MM.1S (cell line): ENCODE measurements around the gene FARS2.
A peak's percentile ranks its signal among the peaks of the same experiment; 100 is the strongest.

ENCODE experiments used
- DNase-seq: peaks from one replicate; pipeline ENCODE4 v3.0.0-alpha.2; 2015
- H2AFZ ChIP-seq: fragments of 300-600 bp; sonication (generic); 2 replicates; pipeline ENCODE4 v1.6.0; 2016; ENCODE audit warnings: antibody characterized with exemption, low read length
- H3F3A ChIP-seq: fragments of 300-600 bp; sonication (generic); 2 replicates; pipeline ENCODE4 v1.6.1; 2016; ENCODE audit warnings: mild to moderate bottlenecking, antibody characterized with exemption, low read length, moderate library complexity, mixed read lengths; ENCODE audit not compliant: insufficient read depth
- H3K27ac ChIP-seq: fragments of 300-600 bp; sonication (generic); 2 replicates; pipeline ENCODE4 v1.5.1; 2016; ENCODE audit warnings: mild to moderate bottlenecking, low read length
- H3K27me3 ChIP-seq: fragments of 300-600 bp; sonication (generic); replicated peaks from 2 replicates; pipeline ENCODE4 v1.6.0; 2016; ENCODE audit warnings: low read length; ENCODE audit not compliant: insufficient read depth
- H3K36me3 ChIP-seq: fragments of 300-600 bp; sonication (generic); replicated peaks from 2 replicates; pipeline ENCODE4 v1.6.1; 2016; ENCODE audit warnings: mild to moderate bottlenecking, low read length, mixed read lengths; ENCODE audit not compliant: insufficient read depth
- H3K4me1 ChIP-seq: fragments of 300-600 bp; sonication (generic); 2 replicates; pipeline ENCODE4 v1.6.1; 2016; ENCODE audit warnings: low read length, mixed read lengths
- H3K4me2 ChIP-seq: fragments of 300-600 bp; sonication (generic); 2 replicates; pipeline ENCODE4 v1.6.0; 2016; ENCODE audit warnings: low read depth, low read length
- H3K4me3 ChIP-seq: fragments of 300-600 bp; sonication (generic); 2 replicates; pipeline ENCODE4 v1.5.1; 2016; ENCODE audit warnings: low read length, mixed read lengths
- H3K79me2 ChIP-seq: fragments of 300-600 bp; sonication (generic); 2 replicates; pipeline ENCODE4 v1.6.1; 2016; ENCODE audit warnings: mixed run types, low read length, mixed read lengths
- H3K9ac ChIP-seq: fragments of 300-600 bp; sonication (generic); 2 replicates; pipeline ENCODE4 v1.6.1; 2016; ENCODE audit warnings: low read length, mixed read lengths
- H3K9me2 ChIP-seq: fragments of 300-600 bp; sonication (generic); replicated peaks from 2 replicates; pipeline ENCODE4 v1.6.1; 2016; ENCODE audit warnings: mild to moderate bottlenecking, low read length, mixed read lengths; ENCODE audit not compliant: insufficient read depth
- H3K9me3 ChIP-seq: fragments of 300-600 bp; sonication (generic); replicated peaks from 2 replicates; pipeline ENCODE4 v1.6.1; 2016; ENCODE audit warnings: mild to moderate bottlenecking, low read length, mixed read lengths; ENCODE audit not compliant: insufficient read depth
- H4K20me1 ChIP-seq: fragments of 300-600 bp; sonication (generic); 2 replicates; pipeline ENCODE4 v1.6.1; 2016; ENCODE audit warnings: mild to moderate bottlenecking, low read length, moderate library complexity, mixed read lengths; ENCODE audit not compliant: insufficient read depth
- CTCF ChIP-seq: fragments of 300-600 bp; sonication (generic); IDR thresholded peaks from 2 replicates; pipeline ENCODE4 v1.5.1; 2016; ENCODE audit warnings: antibody characterized with exemption, low read length, mixed read lengths
- EZH2 ChIP-seq: fragments of 300-600 bp; sonication (generic); optimal IDR thresholded peaks from 2 replicates; pipeline ENCODE3; 2017; ENCODE audit warnings: low read depth, mild to moderate bottlenecking, antibody characterized with exemption, low read length, mixed read lengths
- EZH2phosphoT487 ChIP-seq: fragments of 300-600 bp; sonication (generic); IDR thresholded peaks from 2 replicates; pipeline ENCODE4 v1.6.1; 2018; ENCODE audit warnings: antibody characterized with exemption, low read length

The FARS2 gene

GRCh38 chr6:5513408-5513807 lies 252.1 kb downstream of the FARS2 start:
- Histone ChIP-seq H3K4me2 (no peak overlapping the region), H3K4me3 (no peak overlapping the region), H3K79me2 (no peaks in the 10 kb centered on the region), H2AFZ (no peak overlapping the region), H3K27ac (no peak overlapping the region), H3K4me1 (0 out of 2 replicates have a peak, but pooled peaks cover 8% of the 10 kb centered on the region), H3K9me2 (no peaks in the 10 kb centered on the region), H4K20me1 (no peaks in the 10 kb centered on the region), H3K36me3 (no peaks in the 10 kb centered on the region), H3F3A (no peaks in the 10 kb centered on the region), H3K9me3 (no peaks in the 10 kb centered on the region), H3K27me3 (no peaks in the 10 kb centered on the region), H3K9ac (no peak overlapping the region)
- TF ChIP-seq EZH2phosphoT487 (no peak), EZH2 (no peak), CTCF (no peak)
- no peak for DNase-seq

GRCh38 chr6:5514353-5514752 lies 253.0 kb downstream of the FARS2 start:
- H3K9me2 ChIP-seq, result no peaks in the 10 kb centered on the region
- H3K4me2 ChIP-seq, result peak overlapping the region; percentile 30; the same call in 1 of the 2 replicates
- no peak for DNase-seq
- no peaks in the 10 kb centered on the region for H3K27me3 ChIP-seq
- no peak overlapping the region for H3K9ac ChIP-seq
- no peak overlapping the region for H2AFZ ChIP-seq
- H3K27ac ChIP-seq, result no peak overlapping the region
- no peaks in the 10 kb centered on the region for H3K36me3 ChIP-seq
- H3K4me1 ChIP-seq, result 0 out of 2 replicates have a peak, but pooled peaks cover 8% of the 10 kb centered on the region
- no peaks in the 10 kb centered on the region for H3K79me2 ChIP-seq
- H4K20me1 ChIP-seq, result no peaks in the 10 kb centered on the region
- no peaks in the 10 kb centered on the region for H3F3A ChIP-seq
- H3K9me3 ChIP-seq, result no peaks in the 10 kb centered on the region
- TF ChIP-seq EZH2, result no peak
- TF ChIP-seq CTCF, result no peak
- no peak for TF ChIP-seq EZH2phosphoT487
- H3K4me3 ChIP-seq, result no peak overlapping the region

- no peaks in the 10 kb centered on the region for H3K9me3 ChIP-seq
- no peak overlapping the region for H3K9ac ChIP-seq
- TF ChIP-seq EZH2phosphoT487 (no peak), EZH2 (no peak), CTCF (no peak)
- no peaks in the 10 kb centered on the region for H4K20me1 ChIP-seq
- H3K4me3 ChIP-seq, result no peak overlapping the region
- no peaks in the 10 kb centered on the region for H3K27me3 ChIP-seq
- H2AFZ ChIP-seq, result no peak overlapping the region
- H3K4me1 ChIP-seq, result 0 out of 2 replicates have a peak, but pooled peaks cover 8% of the 10 kb centered on the region
- H3K36me3 ChIP-seq, result no peaks in the 10 kb centered on the region
- no peaks in the 10 kb centered on the region for H3F3A ChIP-seq
- no peaks in the 10 kb centered on the region for H3K79me2 ChIP-seq
- DNase-seq, result no peak
- no peak overlapping the region for H3K27ac ChIP-seq
- no peaks in the 10 kb centered on the region for H3K9me2 ChIP-seq
- no peak overlapping the region for H3K4me2 ChIP-seq
Observed at GRCh38 chr6:5515200-5515599, 253.9 kb downstream of the FARS2 start.
